Skeletal muscle cell (primary cell): Measurements from ENCODE around the gene GDPD3.

Experiments used
- DNase-seq: peaks from one replicate; pipeline ENCODE4 v3.0.0-alpha.2; 2010; ENCODE audit warnings: low read depth
- H3K4me3 ChIP-seq: 2 replicates; pipeline ENCODE4 v1.5.1; 2011; ENCODE audit warnings: low read depth, mild to moderate bottlenecking, control low read depth, low read length, moderate library complexity

The GDPD3 gene, protein sequence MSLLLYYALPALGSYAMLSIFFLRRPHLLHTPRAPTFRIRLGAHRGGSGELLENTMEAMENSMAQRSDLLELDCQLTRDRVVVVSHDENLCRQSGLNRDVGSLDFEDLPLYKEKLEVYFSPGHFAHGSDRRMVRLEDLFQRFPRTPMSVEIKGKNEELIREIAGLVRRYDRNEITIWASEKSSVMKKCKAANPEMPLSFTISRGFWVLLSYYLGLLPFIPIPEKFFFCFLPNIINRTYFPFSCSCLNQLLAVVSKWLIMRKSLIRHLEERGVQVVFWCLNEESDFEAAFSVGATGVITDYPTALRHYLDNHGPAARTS

DNA sequence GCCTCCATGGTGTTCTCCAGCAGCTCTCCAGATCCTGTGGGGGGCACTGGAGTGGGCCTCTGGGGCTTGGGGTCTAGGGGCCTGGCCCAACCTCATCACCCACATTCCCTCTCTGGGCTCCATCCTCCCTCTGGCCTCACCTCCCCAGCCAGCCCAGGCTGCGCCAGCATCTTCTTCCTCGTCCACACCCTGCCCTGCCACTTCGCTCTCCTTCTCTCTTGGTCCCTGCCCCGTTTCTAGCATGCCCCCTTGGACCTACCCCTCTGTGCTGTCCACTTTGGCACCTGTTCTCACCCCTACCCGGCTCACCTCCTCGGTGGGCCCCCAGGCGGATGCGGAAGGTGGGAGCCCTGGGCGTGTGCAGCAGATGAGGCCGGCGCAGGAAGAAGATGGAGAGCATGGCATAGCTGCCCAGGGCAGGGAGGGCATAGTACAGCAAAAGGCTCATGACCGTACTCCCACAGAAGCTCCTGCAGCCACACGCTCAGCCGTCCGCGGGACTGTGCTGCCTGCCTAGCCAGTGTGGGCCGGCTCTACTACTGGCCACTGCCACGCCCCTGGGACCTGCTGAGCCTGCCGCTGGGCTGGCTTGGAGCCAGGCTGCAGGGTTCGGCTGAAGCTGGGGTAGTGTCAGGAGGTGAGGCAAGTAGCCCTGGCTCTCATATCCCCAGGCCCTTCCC lies at the start of gene GDPD3:
Gene GDPD3 (minus strand): TSS at position 507 of the 680 bp plus-strand sequence. CDS start 59 bp downstream, at position 448.
- no peak within 1 kb of the TSS for H3K4me3 ChIP-seq
- no peak for DNase-seq

DNA sequence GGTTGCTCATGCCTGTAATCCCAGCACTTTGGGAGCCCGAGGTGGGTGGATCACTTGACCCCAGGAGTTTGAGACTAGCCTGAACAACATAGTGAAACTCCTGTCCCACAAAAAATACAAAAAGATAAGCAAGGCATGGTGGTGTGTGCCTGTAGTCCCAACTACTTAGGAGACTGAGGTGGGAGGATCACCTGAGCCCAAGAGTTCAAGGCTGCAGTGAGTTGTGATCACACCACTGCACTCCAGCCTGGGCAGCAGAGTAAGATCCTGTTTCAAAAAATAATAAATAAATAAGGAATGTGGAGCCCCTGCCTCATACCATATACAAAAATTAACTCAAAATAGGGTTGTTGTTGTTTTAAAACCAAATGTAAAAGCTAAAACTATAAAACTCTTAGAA lies 43.9 kb upstream of the GDPD3 start:
- DNase-seq, result no peak
- no peak overlapping the region for H3K4me3 ChIP-seq

DNA sequence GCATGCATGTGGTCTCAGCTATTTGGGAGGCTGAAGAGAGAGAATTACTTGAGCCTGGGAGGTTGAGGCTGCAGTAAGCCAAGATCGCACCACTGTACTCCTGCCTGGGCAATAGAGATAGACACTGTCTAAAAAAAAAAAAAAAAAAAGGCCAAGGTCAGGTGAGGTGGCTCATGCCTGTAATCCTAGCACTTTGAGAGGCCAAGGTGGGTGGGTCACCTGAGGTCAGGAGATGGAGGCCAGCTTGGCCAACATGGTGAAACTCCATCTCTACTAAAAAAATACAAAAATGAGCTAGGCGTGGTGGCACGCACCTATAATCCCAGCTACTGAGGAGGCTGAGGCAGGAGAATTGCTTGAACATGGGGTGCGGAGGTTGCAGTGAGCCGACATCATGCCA lies 41.9 kb upstream of the GDPD3 start:
- H3K4me3 ChIP-seq, result no peak overlapping the region
- DNase-seq, result no peak

GRCh38 chr16:30152517-30152916 lies 39.2 kb upstream of the GDPD3 start:
- no peak for DNase-seq
- no peak overlapping the region for H3K4me3 ChIP-seq

DNA sequence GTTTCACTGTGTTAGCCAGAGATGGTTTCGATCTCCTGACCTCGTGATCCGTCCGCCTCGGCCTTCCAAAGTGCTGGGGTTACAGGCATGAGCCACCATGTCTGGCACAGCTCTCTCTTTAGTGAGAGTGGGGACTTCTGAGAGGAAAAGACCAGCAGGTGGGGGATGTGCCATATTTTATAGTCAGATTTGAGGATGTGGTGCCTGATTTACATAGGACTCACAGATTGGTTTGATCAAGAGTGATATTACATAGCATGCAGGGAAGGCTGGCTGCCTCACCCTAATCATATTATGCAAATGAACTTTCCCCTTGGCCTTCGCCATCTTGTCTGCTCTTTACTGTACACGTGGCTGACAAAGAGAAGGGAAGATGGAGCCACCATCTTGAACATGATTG lies 37.8 kb upstream of the GDPD3 start:
- no peak overlapping the region for H3K4me3 ChIP-seq
- DNase-seq, result no peak

DNA sequence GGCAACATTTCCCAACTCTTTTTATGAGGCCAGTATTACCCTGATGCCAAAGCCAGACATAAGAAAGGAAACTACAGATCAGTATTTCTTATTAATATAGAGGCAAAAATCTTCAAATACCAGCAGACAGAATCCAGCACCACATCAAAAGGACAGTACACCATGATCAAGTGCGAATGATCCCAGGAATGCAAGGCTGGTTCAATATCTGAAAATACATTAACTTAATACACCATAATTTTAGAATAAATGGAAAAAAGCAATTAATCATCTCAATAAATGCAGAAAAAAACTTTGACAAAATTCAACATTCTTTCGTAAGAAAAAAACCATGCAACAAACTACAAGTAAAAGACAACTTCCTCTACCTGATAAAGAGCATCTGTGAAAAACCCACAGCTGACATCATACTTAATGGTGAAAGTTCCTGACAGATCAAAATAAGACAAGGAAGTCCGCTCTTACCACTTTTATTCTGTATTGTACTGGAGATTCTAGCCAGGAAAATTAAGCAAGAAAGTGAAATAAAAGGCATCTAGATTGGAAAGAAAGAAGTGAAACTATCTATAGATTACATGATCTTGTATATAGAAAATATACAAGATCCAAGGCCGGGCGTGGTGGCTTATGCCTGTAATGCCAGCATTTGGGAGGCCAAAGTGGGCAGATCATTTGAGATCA lies 36.1 kb upstream of the GDPD3 start:
- no peak for DNase-seq
- no peak overlapping the region for H3K4me3 ChIP-seq

- DNase-seq, result no peak
- H3K4me3 ChIP-seq, result no peak overlapping the region
Measured at GRCh38 chr16:30147843-30148510, 34.6 kb upstream of the GDPD3 start.

DNA sequence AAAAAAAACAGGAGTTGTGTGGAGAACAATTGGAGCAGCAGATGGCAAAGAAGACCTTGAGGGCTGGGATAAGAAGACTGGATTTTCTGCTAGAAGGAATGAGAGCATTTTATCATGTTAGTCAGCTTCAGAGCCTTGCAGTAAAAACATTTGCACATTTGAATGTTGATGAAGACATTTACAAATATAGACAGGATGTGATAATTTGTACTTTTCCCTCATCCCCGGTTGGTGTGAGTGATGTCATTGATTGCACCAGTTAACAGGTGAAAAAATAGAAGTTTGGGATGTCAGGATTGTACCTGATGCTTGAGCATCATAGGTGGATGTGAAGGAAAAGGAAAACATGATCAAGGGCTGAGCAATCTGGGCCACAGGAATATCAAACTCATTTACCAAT lies 32.3 kb upstream of the GDPD3 start:
- no peak overlapping the region for H3K4me3 ChIP-seq
- no peak for DNase-seq

DNA sequence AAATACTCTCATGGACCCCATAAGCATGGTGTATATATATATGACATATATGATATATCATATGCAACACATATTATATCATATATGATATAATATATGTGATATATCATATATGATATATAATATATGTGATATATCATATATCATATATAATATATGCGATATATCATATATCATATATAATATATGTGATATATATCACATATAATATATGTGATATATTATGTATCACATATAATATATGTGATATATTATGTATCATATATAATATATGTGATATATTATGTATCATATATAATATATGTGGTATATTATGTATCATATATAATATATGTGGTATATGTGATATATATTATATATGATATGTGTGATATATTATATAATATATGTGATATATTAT lies 31.6 kb upstream of the GDPD3 start:
- no peak for DNase-seq
- H3K4me3 ChIP-seq, result no peak overlapping the region

DNA sequence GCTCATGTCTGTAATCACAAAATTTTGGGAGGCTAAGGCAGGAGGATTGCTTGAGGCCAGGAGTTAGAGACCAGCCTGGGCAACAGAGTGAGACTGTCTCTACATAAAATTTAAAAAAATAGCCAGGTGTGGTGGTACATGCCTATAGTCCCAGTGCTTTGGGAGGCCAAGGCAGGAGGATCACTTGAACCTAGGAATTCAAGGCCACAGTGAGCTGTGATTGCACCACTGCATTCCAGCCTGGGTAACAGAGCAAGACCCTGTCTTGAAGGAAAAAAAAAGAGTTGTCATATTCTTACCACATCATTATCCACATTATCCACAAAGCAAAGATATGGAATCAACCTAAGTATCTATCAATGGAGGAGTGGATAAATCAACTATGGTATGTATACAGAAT lies 30.7 kb upstream of the GDPD3 start:
- no peak overlapping the region for H3K4me3 ChIP-seq
- no peak for DNase-seq

- no peak for DNase-seq
- no peak overlapping the region for H3K4me3 ChIP-seq
Measured at GRCh38 chr16:30143347-30143702, 30.0 kb upstream of the GDPD3 start.

DNA sequence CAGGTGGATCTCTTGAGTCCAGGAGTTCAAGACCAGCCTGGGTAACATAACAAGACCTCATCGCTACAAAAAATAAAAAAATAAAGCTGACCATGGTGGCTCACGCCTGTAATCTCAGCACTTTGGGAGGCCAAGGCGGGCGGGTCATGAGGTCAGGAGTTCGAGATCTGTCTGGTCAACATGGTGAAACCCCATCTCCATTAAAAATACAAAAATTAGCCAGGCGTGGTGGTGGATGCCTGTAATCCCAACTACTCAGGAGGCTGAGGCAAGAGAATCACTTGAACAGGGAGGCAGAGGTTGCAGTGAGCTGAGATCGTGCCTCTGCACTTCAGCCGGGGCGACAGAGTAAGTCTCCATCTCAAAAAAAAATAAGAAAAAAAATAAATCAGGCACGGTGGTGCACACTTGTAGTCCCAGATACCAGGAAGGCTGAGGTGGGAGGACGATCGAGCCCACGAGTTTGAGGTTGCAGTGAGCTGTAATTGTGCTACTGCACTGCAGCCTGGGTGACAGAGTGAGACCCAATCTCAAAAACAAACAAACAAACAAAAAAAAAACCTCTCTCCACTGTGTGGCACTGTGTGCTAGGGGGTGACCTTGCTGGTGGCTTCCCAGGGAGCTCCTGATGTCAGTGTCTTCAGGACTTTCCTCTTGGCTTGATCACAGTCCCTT lies 29.5 kb upstream of the GDPD3 start:
- no peak for DNase-seq
- H3K4me3 ChIP-seq, result no peak overlapping the region

- no peak for DNase-seq
- no peak overlapping the region for H3K4me3 ChIP-seq
Measured at GRCh38 chr16:30141750-30142149, 28.4 kb upstream of the GDPD3 start.

DNA sequence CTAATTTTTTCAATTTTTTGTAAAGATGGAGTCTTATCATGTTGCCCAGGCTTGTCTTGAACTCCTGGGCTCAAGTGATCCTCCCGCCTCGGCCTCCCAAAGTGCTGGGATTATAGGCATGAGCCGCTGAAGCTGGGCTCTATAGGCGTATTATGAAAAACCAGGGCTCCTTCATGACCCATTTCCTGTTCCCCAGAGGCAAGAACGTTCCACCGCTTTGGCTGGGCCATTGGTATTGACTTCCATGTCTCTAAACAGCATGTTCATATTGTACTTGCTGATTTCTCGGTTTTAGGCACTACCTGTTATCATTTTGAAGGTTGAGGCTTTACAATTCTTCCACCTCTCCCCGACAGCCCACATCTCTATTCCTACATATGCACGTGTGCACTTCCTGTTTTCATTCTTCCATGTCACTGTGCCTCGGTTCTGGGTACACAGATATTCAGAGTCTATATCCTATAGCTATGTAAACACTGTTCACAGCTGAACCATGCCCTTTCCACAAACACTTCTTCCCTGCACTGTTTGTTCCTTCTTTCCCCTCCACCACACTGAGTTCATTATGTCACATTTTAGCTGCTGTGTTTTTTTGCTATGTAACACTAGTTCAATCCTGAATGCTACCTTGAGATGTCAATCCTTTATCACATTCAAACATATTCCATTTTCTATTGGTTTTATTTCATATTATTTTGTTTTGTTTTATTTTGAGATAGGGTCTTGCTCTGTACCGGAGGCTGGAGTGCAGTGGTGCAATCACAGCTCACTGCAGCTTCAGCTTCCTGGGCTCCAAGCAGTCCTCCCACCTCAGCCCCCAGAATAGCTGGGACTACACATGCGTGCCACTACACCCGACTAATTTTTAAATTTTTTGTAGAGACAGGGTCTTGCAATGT lies 26.5 kb upstream of the GDPD3 start:
- no peak for DNase-seq
- no peak overlapping the region for H3K4me3 ChIP-seq

DNA sequence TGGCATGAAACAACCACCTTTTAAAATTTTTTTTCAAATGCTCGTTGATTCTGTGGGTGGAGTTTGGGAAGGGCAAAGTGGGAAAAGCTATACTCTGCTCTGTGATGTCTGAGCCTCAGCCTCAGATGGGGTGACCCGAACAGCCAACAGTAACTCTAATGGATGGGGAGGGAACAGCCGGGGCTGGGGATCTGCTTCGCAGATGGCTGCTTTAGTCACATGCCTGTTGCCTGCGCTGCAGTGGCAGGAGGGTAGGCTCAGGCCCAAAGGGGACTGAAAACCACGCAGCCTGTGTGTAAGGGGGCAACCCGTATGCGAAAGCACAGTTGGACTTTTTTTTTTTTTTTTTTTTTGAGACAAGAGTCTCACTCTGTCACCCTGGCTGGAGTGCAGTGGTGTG lies 24.6 kb upstream of the GDPD3 start:
- H3K4me3 ChIP-seq, result no peak overlapping the region
- no peak for DNase-seq

DNA sequence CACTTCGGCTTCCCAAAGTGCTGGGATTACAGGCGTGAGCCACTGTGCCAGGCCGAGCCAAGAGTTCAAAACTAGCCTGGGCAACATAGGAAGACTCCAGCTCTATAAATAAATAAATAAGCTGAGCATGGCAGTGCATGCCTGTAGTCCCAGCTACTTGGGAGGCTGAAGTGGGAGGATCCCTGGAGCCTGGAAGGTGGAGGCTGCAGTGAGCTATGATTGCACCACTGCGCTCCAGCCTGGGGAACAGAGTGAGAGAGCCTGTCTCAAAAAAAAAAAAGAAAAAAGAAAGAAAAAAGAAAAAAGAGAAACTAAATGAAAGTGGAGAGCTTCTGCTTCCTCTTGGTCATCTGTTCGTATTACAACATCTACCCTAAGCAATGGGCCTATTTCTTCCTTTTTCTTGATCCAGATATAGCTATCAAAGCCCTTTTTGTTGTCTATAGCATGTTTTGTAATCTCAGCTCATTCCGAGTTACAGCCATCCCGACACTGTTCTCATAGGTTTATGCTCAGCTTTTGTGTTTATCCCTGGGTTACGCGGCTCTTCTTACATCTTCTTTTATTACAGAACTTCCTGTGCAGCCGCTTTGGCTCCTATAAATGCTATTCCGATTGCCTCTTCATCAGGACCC lies 23.8 kb upstream of the GDPD3 start:
- no peak for DNase-seq
- H3K4me3 ChIP-seq, result no peak overlapping the region

GRCh38 chr16:30132591-30132990 lies 19.3 kb upstream of the GDPD3 start:
- DNase-seq, result no peak
- H3K4me3 ChIP-seq, result no peak overlapping the region

- no peak overlapping the region for H3K4me3 ChIP-seq
- DNase-seq, result no peak
Measured at GRCh38 chr16:30131869-30132475, 18.6 kb upstream of the GDPD3 start.
